ENCODE data around the gene BRMS1.
"Not testable (repeated sequence)": the region's sequence is repeated elsewhere in the genome, so short reads cannot be mapped to it uniquely, and the experiment has no call there.

The BRMS1 gene

DNA sequence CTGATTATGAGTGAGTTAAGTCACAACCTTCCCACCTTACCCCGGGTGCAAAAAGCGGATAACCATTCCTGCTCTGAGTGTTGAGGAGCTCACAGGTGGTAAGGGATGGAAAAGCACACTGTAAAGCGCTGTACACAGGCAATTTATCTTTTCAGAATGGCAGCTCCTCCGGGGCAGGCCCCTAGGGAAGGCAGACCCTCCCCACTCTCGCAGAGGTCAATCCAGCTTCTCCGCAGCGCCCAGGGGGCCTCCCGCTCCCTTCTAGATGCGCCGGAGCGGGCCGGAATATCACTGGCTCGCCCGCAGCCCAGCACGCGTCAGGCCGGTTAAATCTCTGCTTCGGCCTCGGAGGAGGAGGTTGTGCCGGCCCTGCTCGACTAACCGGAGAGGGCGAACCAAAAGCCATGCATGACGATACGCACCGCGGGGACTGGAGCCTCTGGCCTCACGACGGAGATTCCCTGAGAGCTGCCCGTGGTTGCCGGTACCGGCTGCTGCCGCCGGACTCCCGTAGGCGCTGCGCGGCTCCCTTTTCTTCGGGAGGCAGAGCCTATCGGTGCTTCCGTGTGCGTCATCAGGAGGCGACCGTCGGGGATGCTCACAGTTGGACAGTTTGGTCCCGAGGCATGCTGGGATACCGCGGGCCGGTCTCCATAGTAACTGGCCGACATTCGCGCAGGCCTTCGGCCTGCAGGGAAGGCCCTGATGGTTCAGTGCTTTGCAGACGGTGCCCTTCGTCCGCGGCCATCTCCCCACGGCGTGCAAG is at the start of gene BRMS1:
Gene BRMS1, minus strand, starts transcription at position 555 of the 766 bp plus-strand sequence. CDS start 2,870 bp downstream, outside the sequence.
- peak; percentile 86 for DNase-seq (ENCODE audit: low read depth)
- peak within 1 kb of the TSS; percentile 97 for H3K4me3 ChIP-seq (ENCODE audit: low read depth, low read length)

- no peak for DNase-seq (ENCODE audit: low read depth)
- H3K4me3 ChIP-seq (ENCODE audit: low read depth, low read length): no peak overlapping the region
Measured at GRCh38 chr11:66393954-66394353, 49.0 kb upstream of the BRMS1 start.

GRCh38 chr11:66391322-66391721 is 46.4 kb upstream of the BRMS1 start:
- DNase-seq (ENCODE audit: low read depth): no peak

DNA sequence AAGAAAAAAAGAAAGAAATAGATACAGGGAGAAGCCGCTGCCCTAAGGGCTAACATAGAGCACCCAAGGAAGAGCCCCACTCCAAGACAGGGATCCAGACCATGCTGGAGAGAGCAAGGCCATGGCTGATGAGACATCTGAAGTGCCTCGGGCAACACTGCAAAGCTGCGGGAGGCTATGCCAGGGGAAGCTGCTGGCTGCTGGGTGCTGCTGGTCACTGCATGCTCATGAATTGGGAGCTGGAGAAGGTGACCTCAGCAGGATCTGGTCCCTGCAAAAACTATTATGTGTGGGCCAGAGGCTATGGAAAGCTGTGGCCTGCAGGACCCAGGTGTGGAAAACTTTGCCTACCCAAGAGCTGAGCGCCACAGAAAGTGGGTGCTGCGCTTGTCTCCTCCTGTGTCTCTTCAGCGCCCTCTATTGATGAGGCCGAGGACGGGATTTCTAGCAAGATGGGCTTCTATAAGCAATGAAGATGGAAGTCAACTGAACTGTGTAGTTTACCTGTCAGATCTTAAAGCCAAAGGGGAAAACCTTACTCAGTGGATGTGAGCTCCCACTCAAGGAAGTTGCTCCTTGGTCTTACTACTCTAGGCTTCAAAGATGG is 44.0 kb upstream of the BRMS1 start:
- peak; percentile 26 for DNase-seq (ENCODE audit: low read depth)
- H3K4me3 ChIP-seq (ENCODE audit: low read depth, low read length): no peak overlapping the region

More at GRCh38 chr11:66391322-66391721, 46.4 kb upstream of the BRMS1 start:
- H3K4me3 ChIP-seq (ENCODE audit: low read depth, low read length): no peak overlapping the region

GRCh38 chr11:66386171-66387069 is 41.5 kb upstream of the BRMS1 start:
- peak; percentile 41 for DNase-seq (ENCODE audit: low read depth)
- H3K4me3 ChIP-seq (ENCODE audit: low read depth, low read length): peak overlapping the region; percentile 16

- not testable (repeated sequence) for DNase-seq (ENCODE audit: low read depth); H3K4me3 ChIP-seq (ENCODE audit: low read depth, low read length)
Measured at GRCh38 chr11:66384316-66384715, 39.4 kb upstream of the BRMS1 start.

GRCh38 chr11:66380264-66380663 is 35.4 kb upstream of the BRMS1 start:
- not testable (repeated sequence) for H3K4me3 ChIP-seq (ENCODE audit: low read depth, low read length); DNase-seq (ENCODE audit: low read depth)

DNA sequence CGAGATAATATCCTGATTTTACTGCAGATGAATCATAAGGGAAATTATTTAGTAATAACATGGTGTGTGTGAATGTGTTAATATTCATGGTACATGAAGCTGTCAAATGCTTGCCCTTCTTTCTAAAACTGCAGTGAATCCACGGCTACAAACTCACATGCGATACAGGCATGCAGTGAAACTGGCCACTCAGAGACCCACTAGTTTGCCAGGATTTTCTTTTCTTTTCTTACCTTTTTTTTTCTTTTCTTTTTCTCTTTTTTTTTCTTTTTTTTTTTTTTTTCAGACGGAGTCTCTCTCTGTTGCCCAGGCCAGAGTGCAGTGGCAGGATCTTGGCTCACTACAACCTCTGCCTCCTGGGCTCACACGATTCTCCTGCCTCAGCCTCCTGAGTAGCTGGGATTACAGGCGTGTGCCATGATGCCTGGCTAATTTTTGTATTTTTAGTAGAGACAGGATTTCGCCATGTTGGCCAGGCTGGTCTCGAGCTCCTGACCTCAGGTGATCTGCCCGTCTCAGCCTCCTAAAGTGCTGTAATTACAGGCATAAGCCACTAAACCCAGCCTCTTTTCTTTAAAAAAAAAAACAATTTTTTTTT is 28.9 kb upstream of the BRMS1 start:
- DNase-seq (ENCODE audit: low read depth); H3K4me3 ChIP-seq (ENCODE audit: low read depth, low read length): not testable (repeated sequence)

GRCh38 chr11:66373265-66373664 is 28.4 kb upstream of the BRMS1 start:
- H3K4me3 ChIP-seq (ENCODE audit: low read depth, low read length): no peak overlapping the region
- DNase-seq (ENCODE audit: low read depth): no peak

DNA sequence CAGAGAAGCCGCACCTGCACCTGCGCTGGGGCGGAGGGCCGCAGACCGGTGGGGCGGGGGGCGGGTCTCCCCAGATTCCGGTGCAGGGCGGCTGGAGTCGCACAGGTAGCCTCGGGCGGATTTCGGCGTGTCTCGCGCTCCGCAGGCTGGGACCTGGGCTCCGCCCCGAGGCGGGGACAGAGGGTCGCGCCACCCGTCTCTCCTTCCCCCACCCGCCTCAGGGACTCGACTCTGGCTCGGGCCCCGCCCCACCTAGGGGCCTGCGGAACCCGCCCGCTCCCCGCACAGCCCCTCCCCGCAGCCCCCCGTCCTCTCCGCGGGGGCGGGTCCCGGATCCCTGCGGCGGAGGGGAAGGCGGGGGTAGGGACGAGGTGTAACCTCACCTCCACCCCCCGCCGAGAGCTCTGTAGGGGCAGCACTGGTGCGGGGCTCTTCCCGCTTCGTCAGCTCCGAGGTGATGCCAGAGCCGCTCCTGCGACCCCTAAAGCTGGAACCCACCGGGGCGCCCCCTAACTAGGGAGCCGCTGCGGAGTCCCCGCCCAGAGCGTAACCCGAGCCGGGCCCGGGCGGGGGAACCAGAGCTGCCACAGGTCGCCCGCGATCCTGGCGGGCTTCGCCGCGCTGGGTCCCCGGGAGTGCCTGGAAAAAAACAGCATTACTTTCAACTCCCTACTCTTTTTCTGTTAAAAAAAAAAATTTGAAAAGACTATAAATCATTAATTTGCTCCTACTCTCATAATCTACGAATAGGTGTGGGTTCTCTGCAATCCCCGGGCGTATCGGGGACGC is 26.9 kb upstream of the BRMS1 start, which contains the start of gene SLC29A2:
Gene SLC29A2, minus strand, starts transcription at position 134 of the 789 bp plus-strand sequence. CDS start 169 bp downstream, outside the sequence.
- H3K4me3 ChIP-seq (ENCODE audit: low read depth, low read length): peak within 1 kb of the TSS; percentile 70
- DNase-seq (ENCODE audit: low read depth): no peak

GRCh38 chr11:66369073-66369894 is 24.4 kb upstream of the BRMS1 start:
- DNase-seq (ENCODE audit: low read depth): no peak
- no peak overlapping the region for H3K4me3 ChIP-seq (ENCODE audit: low read depth, low read length)

DNA sequence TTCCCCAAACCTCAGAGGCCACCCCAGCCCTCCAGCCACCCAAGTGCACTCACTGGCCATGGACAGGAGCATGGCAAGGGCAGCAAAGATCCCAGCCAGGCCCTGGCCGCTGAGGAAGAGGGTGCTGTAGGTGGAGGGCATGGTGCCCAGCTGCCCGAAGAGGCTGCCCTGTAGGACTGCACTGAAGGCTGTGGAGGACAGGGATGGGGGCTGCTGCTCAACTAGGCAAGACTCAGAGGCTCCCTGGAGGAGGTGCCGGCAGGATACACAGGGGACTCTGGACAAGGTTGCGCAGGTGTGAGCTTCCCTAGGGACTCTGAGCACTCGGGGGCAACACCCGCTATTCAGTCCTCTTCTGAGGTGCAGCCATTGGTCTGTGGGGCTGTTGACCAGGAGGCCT is 23.6 kb upstream of the BRMS1 start:
- no peak overlapping the region for H3K4me3 ChIP-seq (ENCODE audit: low read depth, low read length)
- DNase-seq (ENCODE audit: low read depth): no peak

DNA sequence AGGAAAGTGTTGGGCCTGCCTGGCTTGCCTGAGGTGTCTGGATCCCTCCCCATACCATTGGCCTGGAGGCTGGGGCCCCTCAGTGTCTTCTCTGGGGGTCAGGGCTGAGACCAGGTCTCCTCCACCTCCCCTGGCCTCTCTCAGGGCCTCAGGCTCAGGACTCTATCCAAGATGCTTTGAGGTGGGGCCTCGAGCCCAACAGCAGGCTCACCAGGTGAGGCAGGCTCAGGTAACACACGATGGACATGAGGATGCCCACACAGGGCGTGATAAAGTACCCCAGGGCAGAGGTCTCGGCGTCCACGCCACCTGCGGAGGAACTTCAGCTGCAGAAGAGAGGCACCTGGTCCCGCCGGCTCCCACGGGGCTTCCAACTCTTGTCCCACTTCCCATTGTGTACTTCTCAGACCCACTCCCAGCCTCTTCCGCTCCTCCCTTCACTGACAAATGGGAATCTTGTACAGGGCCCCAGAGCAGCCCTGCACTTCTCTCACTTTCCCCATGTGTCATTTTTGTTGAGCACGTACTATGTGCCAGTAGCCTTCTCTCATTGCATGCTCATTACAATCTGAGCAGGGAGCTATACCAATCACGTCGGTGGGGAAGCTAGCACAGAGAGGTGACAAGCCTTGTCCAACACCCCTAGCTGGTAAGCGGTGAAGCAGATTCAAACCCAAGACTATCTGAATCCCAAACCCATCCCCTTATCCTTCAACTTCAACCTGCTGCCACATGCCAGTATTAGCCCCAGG is 22.8 kb upstream of the BRMS1 start:
- no peak overlapping the region for H3K4me3 ChIP-seq (ENCODE audit: low read depth, low read length)
- no peak for DNase-seq (ENCODE audit: low read depth)

GRCh38 chr11:66366844-66367477 is 22.1 kb upstream of the BRMS1 start:
- DNase-seq (ENCODE audit: low read depth): no peak
- H3K4me3 ChIP-seq (ENCODE audit: low read depth, low read length): no peak overlapping the region

DNA sequence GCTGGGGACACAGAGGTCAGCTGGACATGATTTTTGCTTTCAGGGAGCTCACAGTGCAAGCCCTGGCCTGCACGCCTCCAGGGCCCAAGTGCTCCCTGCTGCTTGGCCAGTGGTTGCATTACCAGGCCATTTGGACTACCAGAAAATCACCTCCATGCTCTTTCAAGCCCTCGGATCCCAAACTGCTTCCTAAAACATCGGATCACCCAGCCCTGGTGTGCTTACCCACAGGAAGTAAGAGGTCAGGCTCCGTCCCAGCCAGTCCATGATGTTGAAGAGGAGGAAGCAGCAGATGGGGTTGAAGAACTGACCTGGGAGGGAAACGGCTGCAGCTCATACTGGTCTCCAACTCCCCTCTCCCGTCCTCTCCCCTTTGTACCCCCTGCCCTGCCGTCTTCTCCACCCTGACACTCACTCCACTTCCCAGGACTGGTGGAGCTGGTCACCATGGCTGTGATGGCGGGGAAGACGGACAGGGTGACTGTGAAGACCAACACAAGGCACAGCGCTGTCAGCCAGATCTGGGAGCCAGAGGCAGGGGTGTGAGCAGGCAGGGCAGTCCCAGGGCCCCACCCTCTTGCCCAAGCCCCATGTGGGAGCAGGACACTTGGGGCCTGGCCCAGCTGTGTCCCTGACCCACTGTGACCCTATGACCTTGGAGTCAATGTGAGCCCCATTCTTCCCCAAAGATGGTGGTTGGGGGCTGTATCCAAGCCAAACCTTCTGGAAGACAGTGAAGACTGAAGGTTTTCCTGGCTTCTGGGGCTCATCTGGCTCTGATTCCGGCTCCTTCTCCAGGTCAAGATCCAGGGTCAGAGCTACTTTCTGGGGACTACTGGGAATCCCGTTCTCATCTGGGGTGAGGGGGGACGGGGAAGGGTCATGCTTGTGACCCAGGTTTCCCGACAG is 21.1 kb upstream of the BRMS1 start:
- no peak for DNase-seq (ENCODE audit: low read depth)
- H3K4me3 ChIP-seq (ENCODE audit: low read depth, low read length): no peak overlapping the region

DNA sequence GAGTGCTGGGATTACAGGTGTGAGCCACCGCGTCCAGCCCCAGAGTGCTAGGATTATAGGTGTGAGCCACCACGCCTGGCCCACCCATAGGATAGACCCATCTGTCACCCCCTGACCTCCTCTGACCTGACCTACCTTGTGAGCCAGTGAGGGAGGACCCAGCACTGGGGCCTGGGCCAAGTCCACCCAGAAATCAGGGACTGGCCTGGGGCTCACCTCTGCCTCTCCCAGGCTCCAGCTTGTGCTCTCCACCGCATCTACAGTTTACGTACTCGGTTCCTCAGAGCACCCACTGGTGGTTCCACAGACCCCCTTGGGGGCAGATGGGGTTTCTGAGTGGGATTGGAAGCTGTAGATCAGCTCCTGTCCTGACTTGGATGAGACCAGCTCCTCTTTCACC is 20.3 kb upstream of the BRMS1 start:
- no peak for DNase-seq (ENCODE audit: low read depth)
- no peak overlapping the region for H3K4me3 ChIP-seq (ENCODE audit: low read depth, low read length)

Data from skeletal muscle cell (primary cell).